Neuronal stem cell (in vitro differentiated cells): ENCODE data around the gene APOBEC3H.

Experiments used
- DNase-seq: peaks from one replicate; pipeline ENCODE4 v3.0.0-alpha.2; 2013; ENCODE audit warnings: low spot score
- H2AFZ ChIP-seq: one replicate; pipeline ENCODE4 v1.6.1; 2013; ENCODE audit warnings: mild to moderate bottlenecking, low read length, inconsistent platforms
- H2AK5ac ChIP-seq: 2 replicates; pipeline ENCODE4 v1.6.1; 2013; ENCODE audit warnings: low read depth, mild to moderate bottlenecking, inconsistent platforms, low read length, moderate library complexity, mixed read lengths
- H2BK120ac ChIP-seq: 2 replicates; pipeline ENCODE4 v1.6.1; 2013; ENCODE audit warnings: low read depth, mild to moderate bottlenecking, inconsistent platforms, low read length, moderate library complexity, mixed read lengths
- H2BK12ac ChIP-seq: one replicate; pipeline ENCODE4 v1.6.1; 2013; ENCODE audit warnings: low read length, inconsistent platforms
- H2BK15ac ChIP-seq: 2 replicates; pipeline ENCODE4 v1.6.1; 2013; ENCODE audit warnings: mild to moderate bottlenecking, low read length, inconsistent platforms, mixed read lengths
- H2BK5ac ChIP-seq: one replicate; pipeline ENCODE4 v1.6.1; 2013; ENCODE audit warnings: inconsistent platforms, mild to moderate bottlenecking, low read length, moderate library complexity
- H3K14ac ChIP-seq: one replicate; pipeline ENCODE4 v1.6.1; 2013; ENCODE audit warnings: low read length, inconsistent platforms
- H3K18ac ChIP-seq: 2 replicates; pipeline ENCODE4 v1.6.1; 2013; ENCODE audit warnings: low read length, inconsistent platforms
- H3K23ac ChIP-seq: 2 replicates; pipeline ENCODE4 v1.6.1; 2013; ENCODE audit warnings: low read depth, mild to moderate bottlenecking, mixed read lengths, low read length, inconsistent platforms; ENCODE audit not compliant: poor library complexity
- H3K27ac ChIP-seq: replicated peaks from 3 replicates; pipeline ENCODE4 v1.5.1; 2013; ENCODE audit warnings: low read length, inconsistent platforms
- H3K27me3 ChIP-seq, 3 experiments: 2 replicates each; pipeline ENCODE4 v1.6.1; 2013; ENCODE audit warnings: low read length in 3 of 3, mild to moderate bottlenecking in 2 of 3, inconsistent platforms in 1 of 3, low read depth in 1 of 3, mixed read lengths in 1 of 3, moderate library complexity in 1 of 3; ENCODE audit not compliant: control insufficient read depth in 3 of 3, insufficient read depth in 3 of 3
- H3K36me3 ChIP-seq, 2 donors: replicated peaks in 1 of 2; 2 replicates each; pipeline ENCODE4 v1.6.1; 2013; ENCODE audit warnings: low read length in 2 of 2; ENCODE audit not compliant: control insufficient read depth in 2 of 2, insufficient read depth in 2 of 2
- H3K4ac ChIP-seq: 2 replicates; pipeline ENCODE4 v1.6.1; 2013; ENCODE audit warnings: inconsistent platforms, mild to moderate bottlenecking, low read length, moderate library complexity
- H3K4me1 ChIP-seq, 2 donors: 1 replicate in 1 of 2; 2 replicates in 1 of 2; pipeline ENCODE4 v1.6.1; 2013; ENCODE audit warnings: low read length in 2 of 2, low read depth in 1 of 2; ENCODE audit not compliant: control insufficient read depth in 2 of 2, insufficient read depth in 1 of 2
- H3K4me2 ChIP-seq: one replicate; pipeline ENCODE4 v1.6.1; 2013; ENCODE audit warnings: mild to moderate bottlenecking, low read length, inconsistent platforms; ENCODE audit not compliant: insufficient read depth, poor library complexity, severe bottlenecking
- H3K4me3 ChIP-seq, 2 donors: 2 replicates each; pipeline ENCODE4 v1.5.1; 2013; ENCODE audit warnings: low read length in 2 of 2, mild to moderate bottlenecking in 2 of 2, inconsistent platforms in 1 of 2, moderate library complexity in 1 of 2
- H3K79me1 ChIP-seq: one replicate; pipeline ENCODE4 v1.6.1; 2013; ENCODE audit warnings: low read depth, mild to moderate bottlenecking, inconsistent platforms, low read length, moderate library complexity
- H3K9ac ChIP-seq: one replicate; pipeline ENCODE4 v1.6.1; 2013; ENCODE audit warnings: mild to moderate bottlenecking, low read depth, low read length, inconsistent platforms; ENCODE audit not compliant: poor library complexity
- H3K9me3 ChIP-seq, 2 donors: replicated peaks in 1 of 2; 2 replicates each; pipeline versions ENCODE3 to v1.6.1; 2013; ENCODE audit warnings: low read length in 2 of 2, mild to moderate bottlenecking in 2 of 2, inconsistent platforms in 1 of 2, low read depth in 1 of 2, mixed read lengths in 1 of 2, moderate library complexity in 1 of 2; ENCODE audit not compliant: control insufficient read depth in 2 of 2, insufficient read depth in 1 of 2
- H4K8ac ChIP-seq: one replicate; pipeline ENCODE4 v1.6.1; 2013; ENCODE audit warnings: low read depth, mild to moderate bottlenecking, inconsistent platforms, low read length, moderate library complexity
- H4K91ac ChIP-seq: one replicate; pipeline ENCODE4 v1.6.1; 2013; ENCODE audit warnings: low read length, low read depth, mild to moderate bottlenecking, inconsistent platforms; ENCODE audit not compliant: poor library complexity
- WGBS, 2 donors: extraction: QIAGEN DNeasy Blood & Tissue Kit; methylation state at CpG; one replicate each; pipeline ENCODE4 v1.1.7; 2013; ENCODE audit warnings: missing lambda C conversion rate in 2 of 2, mixed read lengths in 1 of 2; ENCODE audit not compliant: insufficient read length in 2 of 2, insufficient replicate concordance in 1 of 2; ENCODE audit errors: extremely low coverage in 2 of 2; 5-methylcytosine and 5-hydroxymethylcytosine counted together

APOBEC3H gene

GRCh38 chr22:39129746-39130145, 32.7 kb downstream of the APOBEC3H start:
- WGBS, 2 donors, result no CpG with 5 or more reads among the region's 9 CpGs

GRCh38 chr22:39130152-39130704, 33.2 kb downstream of the APOBEC3H start:
- Histone ChIP-seq H2BK5ac (no peak overlapping the region), H3K4me3 (no peak overlapping the region), H3K18ac (peak overlapping the region; percentile 32), H2BK15ac (no peak overlapping the region), H2BK12ac (no peak overlapping the region), H2AFZ (no peak overlapping the region), H3K36me3 (no peaks in the 10 kb centered on the region), H4K91ac (no peak overlapping the region), H3K79me1 (no peaks in the 10 kb centered on the region), H3K4me2 (peak overlapping the region; percentile 22), H3K9me3 (peaks cover 5 to 6% of the 10 kb centered on the region in 2 donors), H3K27me3 (peaks cover 0 to 2% (median 0%) of the 10 kb centered on the region in 3 experiments), H3K27ac (peak overlapping the region; percentile 84), H2AK5ac (peak overlapping the region; percentile 54), H3K4me1 (peaks cover 30 to 44% of the 10 kb centered on the region in 2 donors), H3K14ac (no peak overlapping the region), H2BK120ac (no peak overlapping the region), H3K4ac (no peak overlapping the region), H3K23ac (no peak overlapping the region), H4K8ac (no peak overlapping the region), H3K9ac (no peak overlapping the region)
- no peak for DNase-seq
- no CpG with 5 or more reads among the region's 8 CpGs for WGBS, 2 donors

More at GRCh38 chr22:39129746-39130145, 32.7 kb downstream of the APOBEC3H start:
- Histone ChIP-seq H2BK12ac (peak overlapping the region; percentile 52), H3K36me3 (no peaks in the 10 kb centered on the region), H3K23ac (no peak overlapping the region), H3K4me2 (peak overlapping the region; percentile 22), H3K4me1 (peaks cover 30 to 42% of the 10 kb centered on the region in 2 donors), H4K8ac (no peak overlapping the region), H2BK120ac (no peak overlapping the region), H3K9me3 (peaks cover 5 to 6% of the 10 kb centered on the region in 2 donors), H3K4ac (no peak overlapping the region), H3K9ac (no peak overlapping the region), H3K14ac (no peak overlapping the region), H4K91ac (peak overlapping the region; percentile 7), H2AK5ac (peak overlapping the region; percentile 54), H3K27me3 (peaks cover 0 to 2% (median 0%) of the 10 kb centered on the region in 3 experiments), H2AFZ (no peak overlapping the region), H3K27ac (peak overlapping the region; percentile 84), H2BK15ac (peak overlapping the region; percentile 37), H3K18ac (peak overlapping the region; percentile 32), H3K4me3 (no peak overlapping the region), H2BK5ac (no peak overlapping the region), H3K79me1 (no peaks in the 10 kb centered on the region)
- DNase-seq, result no peak

GRCh38 chr22:39130892-39131855, 34.1 kb downstream of the APOBEC3H start:
- H3K18ac ChIP-seq, result peak overlapping the region; percentile 95
- H4K91ac ChIP-seq, result peak overlapping the region; percentile 22
- no peak overlapping the region for H4K8ac ChIP-seq
- peak overlapping the region; percentile 87 for H2AK5ac ChIP-seq
- peaks cover 5 to 6% of the 10 kb centered on the region in 2 donors for H3K9me3 ChIP-seq
- peak overlapping the region; percentile 9 for H3K9ac ChIP-seq
- H3K36me3 ChIP-seq, result no peaks in the 10 kb centered on the region
- H3K4me1 ChIP-seq, result peaks cover 31 to 47% of the 10 kb centered on the region in 2 donors
- no peak overlapping the region for H3K14ac ChIP-seq
- peak overlapping the region; percentile 84 for H3K27ac ChIP-seq
- H2BK12ac ChIP-seq, result peak overlapping the region; percentile 93
- peak overlapping the region; percentile 16 for H3K23ac ChIP-seq
- peak overlapping the region; percentile 83 for H2BK5ac ChIP-seq
- no CpG with 5 or more reads among the region's 24 CpGs for WGBS, 2 donors
- peak overlapping the region; percentile 5 for H2BK120ac ChIP-seq
- peak overlapping the region; percentile 41 for H3K4me2 ChIP-seq
- no peak overlapping the region for H2AFZ ChIP-seq
- no peaks in the 10 kb centered on the region for H3K79me1 ChIP-seq
- peak; percentile 82 for DNase-seq
- peak overlapping the region; percentile 18 for H3K4ac ChIP-seq
- peaks cover 0 to 3% (median 2%) of the 10 kb centered on the region in 3 experiments for H3K27me3 ChIP-seq
- no peak overlapping the region for H3K4me3 ChIP-seq
- H2BK15ac ChIP-seq, result peak overlapping the region; percentile 13

GRCh38 chr22:39132281-39132680, 35.2 kb downstream of the APOBEC3H start:
- Histone ChIP-seq H3K4me2 (no peak overlapping the region), H3K4ac (peak overlapping the region; percentile 78), H3K27ac (no peak overlapping the region), H3K4me3 (no peak overlapping the region), H3K4me1 (peaks cover 30 to 44% of the 10 kb centered on the region in 2 donors), H3K27me3 (peaks cover 0 to 3% (median 2%) of the 10 kb centered on the region in 3 experiments), H4K8ac (no peak overlapping the region), H3K9ac (peak overlapping the region; percentile 27), H2BK12ac (peak overlapping the region; percentile 86), H3K14ac (no peak overlapping the region), H3K79me1 (no peaks in the 10 kb centered on the region), H2BK120ac (no peak overlapping the region), H3K36me3 (no peaks in the 10 kb centered on the region), H3K23ac (no peak overlapping the region), H2AK5ac (peak overlapping the region; percentile 87), H2BK15ac (peak overlapping the region; percentile 81), H3K18ac (peak overlapping the region; percentile 95), H4K91ac (no peak overlapping the region), H3K9me3 (peaks cover 5 to 6% of the 10 kb centered on the region in 2 donors), H2AFZ (no peak overlapping the region), H2BK5ac (no peak overlapping the region)
- DNase-seq, result no peak
- no CpG with 5 or more reads among the region's 6 CpGs for WGBS, 2 donors
